Measurements from ENCODE around the gene HCN1.

Gene HCN1

GRCh38 chr5:45281081-45281480 is 415.1 kb downstream of the HCN1 start:
- DNase-seq: no peak

DNA sequence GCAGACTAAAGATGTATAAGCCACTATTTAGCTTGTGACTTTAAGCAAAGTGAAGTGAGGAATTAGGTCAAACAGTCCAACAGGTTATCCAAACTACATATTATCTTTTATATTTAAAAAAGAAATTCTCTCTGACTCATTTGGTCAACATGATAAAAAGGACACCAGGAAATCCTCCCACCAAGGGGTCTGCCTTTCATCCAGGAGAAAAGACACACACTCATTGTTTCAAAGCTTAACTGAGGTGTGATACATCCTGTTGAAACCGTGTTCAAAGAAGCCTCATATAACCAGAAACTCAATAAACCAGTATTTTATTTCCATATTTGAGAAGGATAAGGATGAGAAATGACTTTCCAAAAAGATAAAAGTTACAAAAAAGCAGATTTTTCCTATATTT is 417.1 kb downstream of the HCN1 start:
- no peak for DNase-seq

DNA sequence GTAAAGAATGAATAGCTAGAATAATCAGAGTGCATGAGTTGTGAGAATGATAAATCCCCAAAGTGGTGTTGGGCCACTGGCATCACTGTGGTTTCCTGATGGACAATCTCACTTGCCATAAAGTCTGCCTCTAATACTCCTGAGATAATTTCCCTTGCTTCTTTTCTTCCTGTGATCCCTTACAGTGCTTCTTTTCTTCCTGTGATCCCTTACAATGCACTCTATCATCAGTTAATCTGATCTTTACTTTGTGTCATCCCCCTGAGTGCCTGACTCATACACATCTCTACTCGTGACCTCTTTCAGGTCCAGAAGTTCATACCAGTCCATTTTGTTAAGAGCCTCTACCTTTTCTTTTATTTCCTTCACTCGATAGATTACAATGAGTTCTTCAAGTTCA is 418.3 kb downstream of the HCN1 start:
- DNase-seq: no peak

DNA sequence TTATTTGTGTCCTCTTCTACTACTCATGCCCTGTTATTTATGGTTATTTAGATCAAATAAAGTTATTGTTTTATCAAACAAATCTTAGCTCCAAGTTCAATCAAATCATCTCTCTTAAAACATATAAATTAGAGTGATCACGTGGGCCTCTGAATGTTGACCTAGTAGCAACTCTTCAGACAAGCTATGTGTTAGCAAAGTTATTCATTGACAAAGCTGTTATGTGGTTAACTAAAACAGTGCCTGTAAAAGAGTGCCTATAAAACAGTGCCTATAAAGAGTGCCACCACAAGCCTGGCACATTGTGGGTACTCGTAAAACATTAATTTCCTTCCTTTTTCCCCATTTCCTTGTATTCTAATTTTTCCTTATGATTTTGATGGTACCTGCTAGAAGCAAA is 421.9 kb downstream of the HCN1 start:
- no peak for DNase-seq

GRCh38 chr5:45271626-45272025 is 424.6 kb downstream of the HCN1 start:
- DNase-seq: no peak

GRCh38 chr5:45264447-45264846 is 431.7 kb downstream of the HCN1 start:
- no peak for DNase-seq

- no peak for DNase-seq
These were observed 434.1 kb downstream of the HCN1 start for GRCh38 chr5:45262061-45262590.

DNA sequence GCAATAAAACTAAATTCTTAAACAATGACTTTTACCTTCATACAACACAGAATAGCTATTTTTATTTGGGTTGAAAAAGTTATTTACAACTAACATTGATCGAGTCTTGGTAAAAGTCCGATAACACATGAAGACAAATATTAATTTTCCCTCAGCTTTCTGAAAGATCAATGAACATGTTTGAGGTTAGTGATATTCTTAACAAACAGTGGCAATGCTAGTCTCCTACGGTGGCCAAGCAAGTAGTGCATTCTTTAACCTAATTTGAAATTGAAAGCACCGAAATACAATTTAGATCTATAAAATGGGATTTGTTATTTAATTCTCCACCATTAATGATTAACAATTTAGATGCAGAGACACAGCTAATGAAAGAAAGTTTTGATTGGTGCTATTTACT is 435.1 kb downstream of the HCN1 start:
- no peak for DNase-seq

DNA sequence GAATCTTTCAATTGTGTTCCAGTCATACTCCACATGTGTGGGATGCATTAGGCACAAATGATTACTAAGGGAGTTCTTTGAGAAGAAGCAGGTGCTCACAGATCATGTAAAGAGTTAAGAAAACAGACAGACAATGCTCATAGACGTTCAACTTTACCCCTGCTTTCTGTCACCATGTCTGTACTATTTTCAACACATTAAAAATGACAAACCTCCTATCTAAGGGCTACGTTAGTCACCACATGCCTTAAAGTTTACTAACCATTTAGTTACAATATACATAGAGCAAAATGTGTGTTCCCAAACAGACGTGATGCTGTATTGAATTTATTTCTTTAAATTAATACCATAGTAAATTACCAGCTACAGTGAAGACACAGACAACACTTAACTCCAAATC is 435.9 kb downstream of the HCN1 start:
- no peak for DNase-seq

- no peak for DNase-seq
These were observed 443.2 kb downstream of the HCN1 start for GRCh38 chr5:45252978-45253377.

DNA sequence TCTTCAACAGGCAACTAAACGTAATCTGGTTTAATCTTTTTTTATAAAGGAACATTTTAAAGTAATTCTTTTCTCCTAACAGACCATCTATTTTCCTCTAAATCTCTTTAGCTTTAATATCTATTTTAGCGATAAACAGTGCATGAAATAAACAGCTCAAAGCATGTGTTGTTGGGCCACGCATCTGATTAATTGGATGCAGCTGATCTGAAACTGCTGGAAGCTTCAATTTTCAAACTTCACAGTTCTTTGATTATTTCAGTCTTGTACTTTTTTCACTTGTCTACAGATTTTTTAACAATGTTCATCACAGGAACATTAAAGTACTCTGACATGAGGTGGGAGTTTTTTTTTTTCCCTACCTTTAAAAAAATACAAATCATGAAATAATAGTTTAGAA is 443.6 kb downstream of the HCN1 start:
- DNase-seq: no peak

GRCh38 chr5:45225571-45226031 is 470.6 kb downstream of the HCN1 start:
- no peak for DNase-seq

DNA sequence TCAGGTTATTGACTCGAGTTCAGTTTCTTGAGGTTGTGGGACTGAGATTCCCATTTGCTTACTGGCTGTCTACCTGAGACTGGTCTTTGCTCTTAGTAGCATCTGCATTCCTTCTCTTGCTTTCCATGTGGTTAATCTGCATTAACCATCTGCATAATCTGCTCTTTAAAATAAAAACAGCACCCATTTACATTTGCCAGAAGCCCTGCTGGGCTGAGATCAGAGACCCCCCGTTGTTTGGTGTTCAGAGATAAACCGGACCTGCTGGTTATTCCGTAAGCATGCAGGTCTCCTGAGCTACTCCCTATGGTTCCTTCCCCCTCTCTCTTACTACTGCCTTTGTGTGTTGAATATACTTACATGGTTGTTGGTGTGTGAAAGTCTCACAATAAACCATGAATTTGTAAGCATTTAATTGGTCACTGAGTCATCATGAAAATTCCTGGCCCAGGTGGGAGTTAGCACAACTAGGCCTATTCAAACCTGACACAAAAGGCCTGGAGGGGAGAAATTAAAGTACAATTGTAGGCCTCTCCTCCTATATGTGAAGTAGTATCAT is 490.7 kb downstream of the HCN1 start:
- no peak for DNase-seq

All from NCI-H446 treated with DMSO at 0.1 percent for 48 hours (cell line).